Stimulated activated CD8-positive, alpha-beta memory T cell treated with anti-CD3 and anti-CD28 coated beads, Interleukin-2, amount 100 ng/mL, for 48 hours (primary cell): ENCODE measurements around the gene VTI1B.
"Not testable (repeated sequence)": the region's sequence is repeated elsewhere in the genome, so short reads cannot be mapped to it uniquely, and the experiment has no call there.

ENCODE experiments used
- DNase-seq, 2 donors: peaks; one replicate each; pipeline ENCODE4 v3.0.0-alpha.2; 2020; ENCODE audit warnings: low read depth in 2 of 2

The VTI1B gene

GRCh38 chr14:67630186-67630585 is 44.2 kb downstream of the VTI1B start:
- no peak for DNase-seq

- DNase-seq = no peak
Measured at GRCh38 chr14:67627519-67627918, 46.9 kb downstream of the VTI1B start.

- not testable (repeated sequence) for DNase-seq
Measured at GRCh38 chr14:67626131-67626530, 48.3 kb downstream of the VTI1B start.

DNA sequence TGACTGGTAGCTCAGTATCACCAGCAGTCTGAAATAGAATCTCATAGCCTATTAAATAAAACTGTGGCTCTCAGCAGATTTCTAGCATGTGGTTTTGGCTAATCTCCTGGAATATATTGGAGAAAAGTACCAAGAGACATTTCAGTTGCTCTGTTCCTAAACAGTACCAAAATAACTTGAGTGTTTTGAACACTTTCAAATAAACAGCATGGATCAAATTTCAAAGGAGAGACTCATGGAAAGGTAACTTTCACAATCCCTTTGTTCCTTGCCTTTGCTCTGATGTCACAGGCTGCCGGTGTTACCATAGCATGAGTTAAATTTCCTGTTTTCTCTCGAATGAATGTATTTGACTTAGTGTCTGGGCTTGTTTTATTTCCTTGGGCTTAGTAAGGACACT is 51.3 kb downstream of the VTI1B start:
- no peak for DNase-seq

DNA sequence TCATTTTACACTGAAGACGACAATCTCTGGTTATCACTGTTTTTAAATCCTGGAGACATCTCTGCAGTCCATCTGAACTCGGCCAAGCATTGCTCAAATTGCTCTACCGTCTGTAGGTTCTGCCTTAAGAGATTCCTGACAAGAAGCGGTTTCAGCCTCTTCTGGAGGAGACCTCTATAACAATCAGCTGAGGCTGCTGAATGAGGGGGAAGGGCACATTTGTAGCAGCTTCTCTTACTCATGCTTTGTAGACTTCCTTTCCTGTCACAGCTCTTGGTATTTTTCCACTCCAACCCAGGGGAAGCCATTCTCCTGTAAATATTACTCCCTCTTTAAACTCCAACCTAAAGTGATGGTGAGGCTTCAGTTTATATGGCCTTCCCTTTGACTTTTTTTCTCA is 51.8 kb downstream of the VTI1B start:
- DNase-seq = no peak

GRCh38 chr14:67620217-67620785 is 54.1 kb downstream of the VTI1B start:
- no peak for DNase-seq

- DNase-seq = peak; percentile 97 to 98
Measured at GRCh38 chr14:67619446-67620216, 54.8 kb downstream of the VTI1B start, which contains the start of gene ARG2. Gene ARG2 (plus strand): TSS chr14:67619920. CDS start chr14:67619978, 58 bp downstream.

DNA sequence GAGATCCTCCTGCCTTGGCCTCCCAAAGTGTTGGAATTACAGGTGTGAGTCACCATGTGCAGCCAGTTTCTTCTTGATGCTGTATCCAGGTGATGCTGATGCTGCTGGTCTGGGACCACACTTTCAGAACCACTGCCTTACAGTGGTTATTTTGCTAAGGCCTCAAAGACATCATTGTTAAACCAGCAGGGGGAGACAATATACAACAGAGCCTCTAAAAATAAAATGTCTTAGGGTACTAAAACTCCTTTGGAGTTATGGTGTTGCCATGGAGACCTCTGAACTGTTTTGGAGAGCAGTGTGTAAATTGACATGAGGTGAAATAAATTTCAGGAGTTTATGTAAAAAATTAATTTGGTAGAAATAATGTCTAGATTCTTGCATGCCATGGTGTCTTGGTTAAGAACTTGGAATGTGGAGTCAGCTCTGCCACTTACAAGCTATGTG is 55.8 kb downstream of the VTI1B start:
- no peak for DNase-seq

GRCh38 chr14:67610491-67610890 is 63.9 kb downstream of the VTI1B start:
- no peak for DNase-seq

DNA sequence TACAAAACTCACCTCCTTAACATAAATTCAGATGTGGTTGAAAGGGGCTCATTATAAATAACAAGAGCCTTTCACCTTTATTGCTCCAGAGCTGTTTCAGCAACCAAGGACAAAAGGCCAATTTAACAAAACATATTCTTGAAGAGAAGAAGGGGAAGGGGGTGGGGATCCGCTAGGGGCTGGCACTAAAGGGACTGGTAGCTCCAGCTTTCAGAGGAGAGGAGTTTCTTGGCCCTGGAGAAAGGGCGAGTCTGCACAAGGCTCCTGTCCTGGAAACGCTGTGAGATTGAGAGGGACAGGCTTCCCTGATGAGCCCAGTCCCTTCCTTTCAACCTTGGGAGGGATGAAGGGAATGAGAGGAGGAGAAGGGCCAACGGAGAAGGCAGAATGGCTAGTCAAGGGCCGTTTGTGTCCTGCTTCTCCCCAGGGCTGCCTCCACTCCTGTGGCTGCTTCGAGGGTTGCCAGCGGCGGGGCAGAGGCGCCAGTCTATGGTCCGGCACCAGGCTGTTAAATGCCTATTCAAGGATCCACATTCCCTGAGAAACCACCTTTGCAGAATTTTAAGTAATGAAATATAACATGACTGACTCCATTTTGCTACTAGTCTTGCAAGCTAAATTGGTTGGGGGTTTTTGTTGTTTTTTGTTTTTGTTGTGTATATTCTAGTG is 64.7 kb downstream of the VTI1B start:
- no peak for DNase-seq

GRCh38 chr14:67607646-67608045 is 66.8 kb downstream of the VTI1B start:
- DNase-seq = no peak

DNA sequence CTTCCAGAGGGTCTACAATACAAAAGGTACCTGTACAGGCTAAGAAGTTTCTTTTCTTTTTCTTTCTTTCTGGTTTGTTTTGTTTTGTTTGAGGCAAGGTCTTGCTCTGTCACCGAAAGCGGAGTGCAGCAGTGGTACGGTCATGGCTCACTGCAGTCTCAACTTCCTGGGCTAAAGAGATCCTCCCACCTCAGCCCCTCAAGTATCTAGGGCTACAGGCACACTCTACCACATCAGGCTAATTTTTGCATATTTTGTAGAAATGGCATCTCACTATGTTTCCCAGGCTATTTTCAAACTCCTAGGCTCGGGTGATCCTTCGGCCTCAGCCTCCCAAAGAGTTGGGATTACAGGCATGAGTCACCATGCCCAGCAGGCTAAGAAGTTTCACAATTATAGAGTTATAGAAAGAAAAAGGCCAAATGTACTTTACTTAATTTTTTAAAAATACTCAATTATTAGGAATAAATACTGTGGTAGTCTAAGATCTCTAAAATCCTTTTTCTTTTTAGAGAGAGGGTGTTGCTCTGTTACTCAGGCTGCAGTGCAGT is 71.4 kb downstream of the VTI1B start:
- no peak for DNase-seq

DNA sequence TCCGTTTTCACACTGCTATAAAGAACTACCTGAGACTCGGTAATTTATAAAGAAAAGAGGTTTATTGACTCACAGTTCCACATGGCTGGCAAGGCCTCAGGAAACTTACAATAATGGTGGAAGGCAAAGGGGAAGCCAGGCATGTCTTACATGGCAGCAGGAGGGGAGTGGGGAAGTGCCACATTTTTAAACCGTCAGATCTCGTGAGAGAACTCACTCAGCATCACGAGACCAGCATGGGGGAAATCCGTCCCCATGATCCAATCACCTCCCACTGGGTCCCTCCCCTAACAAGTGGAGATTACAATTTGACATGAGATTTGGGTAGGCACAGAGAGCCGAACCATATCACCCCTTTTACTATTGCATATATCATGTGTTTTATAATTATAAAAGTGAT is 72.4 kb downstream of the VTI1B start:
- DNase-seq = no peak

- not testable (repeated sequence) for DNase-seq
Measured at GRCh38 chr14:67600562-67600974, 73.9 kb downstream of the VTI1B start.

DNA sequence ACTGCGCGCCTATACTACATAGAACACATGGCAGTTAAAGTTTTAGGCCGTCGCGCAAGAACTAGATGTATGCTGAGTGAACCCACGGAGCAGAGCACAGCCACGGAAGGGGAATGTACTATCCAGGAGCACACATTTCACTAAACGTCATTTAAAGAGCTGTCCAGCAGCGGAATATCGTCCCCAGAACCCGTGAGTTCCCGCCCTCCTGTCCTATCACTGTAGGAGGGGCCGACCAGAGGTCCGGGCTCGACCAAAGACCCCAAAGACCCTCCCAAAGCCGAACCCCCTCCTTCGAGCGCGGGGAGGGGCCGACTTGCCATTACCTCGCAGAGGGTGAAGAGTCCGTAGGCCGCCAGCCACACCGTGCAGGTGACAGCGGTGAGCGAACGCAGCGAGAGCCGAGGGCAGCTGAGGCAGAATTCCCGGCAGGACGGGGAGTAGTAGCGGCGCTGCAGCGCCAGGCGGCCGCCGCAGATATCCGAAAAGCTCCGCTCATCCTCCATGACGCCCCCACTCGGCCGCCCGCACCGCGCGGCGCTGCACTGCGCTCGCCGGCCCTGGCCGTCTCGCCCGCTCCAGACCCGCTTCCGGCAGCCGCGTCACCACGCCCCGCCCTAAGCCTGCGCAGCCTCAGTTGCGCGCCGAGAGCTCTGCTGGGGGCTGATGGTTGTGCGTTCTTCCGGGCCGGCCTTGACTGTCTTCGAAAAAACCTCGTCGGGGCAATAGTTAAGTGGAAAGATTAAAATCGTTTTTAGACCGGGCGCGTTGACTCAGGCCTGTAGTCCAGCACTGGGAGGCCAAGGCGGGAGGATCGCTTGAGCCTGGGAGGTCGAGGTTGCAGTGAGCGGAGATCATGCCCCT is 74.5 kb downstream of the VTI1B start, which contains the start of gene PIGH:
PIGH (minus strand) TSS at position 571 of the 864 bp plus-strand sequence; CDS start at position 506, 65 bp downstream.
- peak; percentile 87 to 95 for DNase-seq
